ENCODE data around the gene ATP5F1E.

Gene ATP5F1E

GRCh38 chr20:59016795-59017492, 15.2 kb downstream of the ATP5F1E start:
- no peak for DNase-seq (ENCODE audit: extremely low spot score)
- TF ChIP-seq LEF1 (IDR thresholded peaks at IDR 0.05; ENCODE audit: borderline replicate concordance) (no peak), PKNOX1 (IDR thresholded peaks at IDR 0.05) (no peak), NFRKB (IDR thresholded peaks at IDR 0.05) (no peak), L3MBTL2 (conservative IDR thresholded peaks at IDR 0.05) (no peak), CTBP1 (IDR thresholded peaks at IDR 0.05; ENCODE audit: borderline replicate concordance) (no peak), FOXM1 (IDR thresholded peaks at IDR 0.05; ENCODE audit: borderline replicate concordance) (no peak), SP1 (IDR thresholded peaks at IDR 0.05) (no peak), ARNT (IDR thresholded peaks at IDR 0.05) (no peak), SUZ12 (IDR thresholded peaks at IDR 0.05) (no peak), BHLHE40 (IDR thresholded peaks at IDR 0.05; ENCODE audit: borderline replicate concordance) (no peak)
- CTCF ChIA-PET = no interaction called here
- POLR2A ChIA-PET = interaction anchor here (2.0 kb wide), 1 partner anchor 15 kb away, joined by 8 read pairs; the partner anchor contains the start of gene ATP5F1E

- TF ChIP-seq ELF4 (IDR thresholded peaks at IDR 0.05) (no peak), LEF1 (IDR thresholded peaks at IDR 0.05; ENCODE audit: borderline replicate concordance) (no peak), ARNT (IDR thresholded peaks at IDR 0.05) (no peak), FOXK2 (IDR thresholded peaks at IDR 0.05) (no peak), L3MBTL2 (conservative IDR thresholded peaks at IDR 0.05) (no peak), ZNF384 (IDR thresholded peaks at IDR 0.05) (no peak)
- DNase-seq (ENCODE audit: extremely low spot score) = no peak
- POLR2A ChIA-PET = interaction anchor here (0.6 to 2.0 kb wide), 2 partner anchors 16 to 1041 kb away, joined by 3 to 8 read pairs; partner anchors contain the start of gene ATP5F1E
- CTCF ChIA-PET = no interaction called here
These were observed 16.1 kb downstream of the ATP5F1E start for GRCh38 chr20:59015812-59016711.

GRCh38 chr20:59015411-59015810, 16.7 kb downstream of the ATP5F1E start:
- ChIA-PET CTCF (no interaction called here), POLR2A (interaction anchor here (0.6 kb wide), 1 partner anchor 1042 kb away, joined by 3 read pairs; no protein-coding TSS in a partner anchor)
- no peak for TF ChIP-seq TARDBP (IDR thresholded peaks at IDR 0.05)
- no peak for TF ChIP-seq BHLHE40 (IDR thresholded peaks at IDR 0.05; ENCODE audit: borderline replicate concordance)
- no peak for TF ChIP-seq SUZ12 (IDR thresholded peaks at IDR 0.05)
- no peak for TF ChIP-seq FOXM1 (IDR thresholded peaks at IDR 0.05; ENCODE audit: borderline replicate concordance)
- no peak for TF ChIP-seq SP1 (IDR thresholded peaks at IDR 0.05)
- no peak for TF ChIP-seq FOXA1 (IDR thresholded peaks at IDR 0.05)
- TF ChIP-seq ELF4 (IDR thresholded peaks at IDR 0.05) = no peak
- no peak for TF ChIP-seq PKNOX1 (IDR thresholded peaks at IDR 0.05)
- TF ChIP-seq NFRKB (IDR thresholded peaks at IDR 0.05) = no peak
- no peak for TF ChIP-seq FOXK2 (IDR thresholded peaks at IDR 0.05)
- no peak for TF ChIP-seq L3MBTL2 (conservative IDR thresholded peaks at IDR 0.05)
- TF ChIP-seq HDGF (IDR thresholded peaks at IDR 0.05; ENCODE audit: borderline replicate concordance) = no peak
- no peak for TF ChIP-seq ARNT (IDR thresholded peaks at IDR 0.05)
- no peak for TF ChIP-seq LEF1 (IDR thresholded peaks at IDR 0.05; ENCODE audit: borderline replicate concordance)
- TF ChIP-seq CTBP1 (IDR thresholded peaks at IDR 0.05; ENCODE audit: borderline replicate concordance) = no peak
- no peak for DNase-seq (ENCODE audit: extremely low spot score)

- no peak for DNase-seq (ENCODE audit: extremely low spot score)
- ChIA-PET POLR2A (no interaction called here), CTCF (no interaction called here)
- TF ChIP-seq HDGF (IDR thresholded peaks at IDR 0.05; ENCODE audit: borderline replicate concordance) (no peak), ZNF384 (IDR thresholded peaks at IDR 0.05) (no peak), FOXM1 (IDR thresholded peaks at IDR 0.05; ENCODE audit: borderline replicate concordance) (no peak), FOXA1 (IDR thresholded peaks at IDR 0.05) (no peak), FOXK2 (IDR thresholded peaks at IDR 0.05) (no peak)
These were observed 17.3 kb downstream of the ATP5F1E start for GRCh38 chr20:59014680-59015389.

- ChIA-PET CTCF (no interaction called here), POLR2A (no interaction called here)
- no peak for TF ChIP-seq TARDBP (IDR thresholded peaks at IDR 0.05)
- no peak for TF ChIP-seq ZNF384 (IDR thresholded peaks at IDR 0.05)
- no peak for TF ChIP-seq BHLHE40 (IDR thresholded peaks at IDR 0.05; ENCODE audit: borderline replicate concordance)
- no peak for TF ChIP-seq LEF1 (IDR thresholded peaks at IDR 0.05; ENCODE audit: borderline replicate concordance)
- TF ChIP-seq NFRKB (IDR thresholded peaks at IDR 0.05) = no peak
- no peak for TF ChIP-seq FOXA1 (IDR thresholded peaks at IDR 0.05)
- TF ChIP-seq HDGF (IDR thresholded peaks at IDR 0.05; ENCODE audit: borderline replicate concordance) = no peak
- no peak for TF ChIP-seq SP1 (IDR thresholded peaks at IDR 0.05)
- DNase-seq (ENCODE audit: extremely low spot score) = no peak
These were observed 18.1 kb downstream of the ATP5F1E start for GRCh38 chr20:59013959-59014608.

All from HEK293T (cell line).